Heart left ventricle (tissue), 13 donors: ENCODE measurements around the gene PIANP.

Source experiments
- CTCF ChIP-seq, 12 donors: fragments of 200-600 bp; sonication (generic) in 4 of 12; IDR thresholded peaks; one replicate each; pipeline versions ENCODE4 v1.5.0 to v1.8.0; 2018 to 2022; ENCODE audit warnings: antibody characterized with exemption in 12 of 12, mild to moderate bottlenecking in 5 of 12
- POLR2A ChIP-seq, 2 donors: fragments of 450-650 bp; IDR thresholded peaks; one replicate each; pipeline ENCODE4 v1.6.1; 2017; ENCODE audit warnings: antibody characterized with exemption in 2 of 2, mild to moderate bottlenecking in 2 of 2, moderate library complexity in 2 of 2
- donor health status: ischemic (EF 13 %, LVEDD 7.1; RV severe dilation, severe dysfunction).
- donor health status: DM: no; HTN: yes; CAD: no.
- donor health status: DM: no; HTN: no; CAD: no.
- donor health status: ischemic (EF 25% LVEDD 6.9; RV normal size, moderate dysfunction).
- donor health status: ischemic (EF 25% LVEDD 5.7; RV mildly dilated, moderate dysfunction).
- donor health status: ischemic (EF 35%, LVEDD 5.7; RV mildly dilated, moderate dysfunction).
- donor health status: nonischemic (EF 11% LVEDD 7.7; RV severe dilation, severe dysfunction).
- donor health status: DM: yes; HTN: yes; CAD: no.
- donor health status: PGD.
- donor health status: ischemic (EF 29% LVEDD 5.4; RV normal size, mild dysfunction).
- donor health status: nonischemic (EF 23%, LVEDD 6.1; RV moderate dilation, normal function).

GRCh38 chr12:6699989-6700645 lies 498 bp downstream of the PIANP start:
- TF ChIP-seq POLR2A (IDR thresholded peaks at IDR 0.05) (no peak), CTCF (IDR thresholded peaks at IDR 0.05) (no peak)
